HG03095 (cell line): ENCODE results near the gene NT5C1A.

ENCODE experiments used
- ATAC-seq: cut with Tn5 transposase; IDR thresholded peaks from one replicate; pipeline ENCODE4 v1.9.1; 2021; ENCODE audit warnings: moderate library complexity; ENCODE audit not compliant: unreplicated experiment

NT5C1A gene

GRCh38 chr1:39613250-39613649 is 58.7 kb downstream of the NT5C1A start:
- no peak for ATAC-seq

- ATAC-seq = no peak
Measured at GRCh38 chr1:39609618-39610331, 62.1 kb downstream of the NT5C1A start.
